Activated naive CD4-positive, alpha-beta T cell treated with anti-CD3 and anti-CD28 coated beads, Interleukin-2, amount 50 U/mL, for 24 hours (primary cell): ENCODE results near the gene PFKP.
"Not testable (repeated sequence)": the region's sequence is repeated elsewhere in the genome, so short reads cannot be mapped to it uniquely, and the experiment has no call there.

ENCODE experiments used
- H3K27ac Mint-ChIP-seq: one replicate; pipeline ENCODE4 v1.8.0; 2021; ENCODE audit warnings: mild to moderate bottlenecking, mixed read lengths
- H3K27me3 Mint-ChIP-seq: one replicate; pipeline ENCODE4 v1.8.0; 2021; ENCODE audit warnings: mixed read lengths
- H3K36me3 Mint-ChIP-seq: one replicate; pipeline ENCODE4 v1.8.0; 2021; ENCODE audit warnings: mixed read lengths
- H3K4me1 Mint-ChIP-seq: one replicate; pipeline ENCODE4 v1.8.0; 2021; ENCODE audit warnings: mixed read lengths
- H3K4me3 Mint-ChIP-seq: one replicate; pipeline ENCODE4 v1.8.0; 2021; ENCODE audit warnings: mild to moderate bottlenecking, mixed read lengths
- H3K9me3 Mint-ChIP-seq: one replicate; pipeline ENCODE4 v1.8.0; 2021; ENCODE audit warnings: mixed read lengths

The PFKP gene

GRCh38 chr10:3151889-3152565 is 84.7 kb downstream of the PFKP start:
- H3K36me3 Mint-ChIP-seq: peaks cover 32% of the 10 kb centered on the region
- H3K27me3 Mint-ChIP-seq: no peaks in the 10 kb centered on the region
- no peak overlapping the region for H3K27ac Mint-ChIP-seq
- no peaks in the 10 kb centered on the region for H3K4me1 Mint-ChIP-seq
- no peak overlapping the region for H3K4me3 Mint-ChIP-seq
- no peaks in the 10 kb centered on the region for H3K9me3 Mint-ChIP-seq

- Mint-ChIP-seq H3K4me3 (no peak overlapping the region), H3K27me3 (no peaks in the 10 kb centered on the region), H3K9me3 (no peaks in the 10 kb centered on the region), H3K27ac (peak overlapping the region; percentile 30), H3K36me3 (peaks cover 32% of the 10 kb centered on the region), H3K4me1 (no peaks in the 10 kb centered on the region)
These were observed 85.2 kb downstream of the PFKP start for GRCh38 chr10:3152566-3152935.

- H3K4me3 Mint-ChIP-seq: no peak overlapping the region
- no peaks in the 10 kb centered on the region for H3K4me1 Mint-ChIP-seq
- H3K27me3 Mint-ChIP-seq: no peaks in the 10 kb centered on the region
- peak overlapping the region; percentile 0 for H3K27ac Mint-ChIP-seq
- no peaks in the 10 kb centered on the region for H3K9me3 Mint-ChIP-seq
- peaks cover 33% of the 10 kb centered on the region for H3K36me3 Mint-ChIP-seq
These were observed 87.3 kb downstream of the PFKP start for GRCh38 chr10:3154666-3155065.

GRCh38 chr10:3159152-3159551 is 91.8 kb downstream of the PFKP start:
- no peaks in the 10 kb centered on the region for H3K4me1 Mint-ChIP-seq
- no peak overlapping the region for H3K27ac Mint-ChIP-seq
- no peaks in the 10 kb centered on the region for H3K9me3 Mint-ChIP-seq
- no peak overlapping the region for H3K4me3 Mint-ChIP-seq
- peaks cover 37% of the 10 kb centered on the region for H3K36me3 Mint-ChIP-seq
- no peaks in the 10 kb centered on the region for H3K27me3 Mint-ChIP-seq

GRCh38 chr10:3162533-3162932 is 95.2 kb downstream of the PFKP start:
- Mint-ChIP-seq H3K36me3 (peaks cover 31% of the 10 kb centered on the region), H3K4me1 (no peaks in the 10 kb centered on the region), H3K9me3 (no peaks in the 10 kb centered on the region), H3K27me3 (no peaks in the 10 kb centered on the region), H3K27ac (no peak overlapping the region), H3K4me3 (no peak overlapping the region)

GRCh38 chr10:3163879-3164278 is 96.5 kb downstream of the PFKP start:
- no peak overlapping the region for H3K27ac Mint-ChIP-seq
- no peak overlapping the region for H3K4me3 Mint-ChIP-seq
- peaks cover 31% of the 10 kb centered on the region for H3K36me3 Mint-ChIP-seq
- no peaks in the 10 kb centered on the region for H3K9me3 Mint-ChIP-seq
- H3K4me1 Mint-ChIP-seq: no peaks in the 10 kb centered on the region
- no peaks in the 10 kb centered on the region for H3K27me3 Mint-ChIP-seq

GRCh38 chr10:3165196-3165595 is 97.8 kb downstream of the PFKP start:
- Mint-ChIP-seq H3K36me3 (peaks cover 27% of the 10 kb centered on the region), H3K4me3 (no peak overlapping the region), H3K4me1 (peaks cover 5% of the 10 kb centered on the region), H3K27ac (no peak overlapping the region), H3K27me3 (no peaks in the 10 kb centered on the region), H3K9me3 (no peaks in the 10 kb centered on the region)

GRCh38 chr10:3166496-3167290 is 99.3 kb downstream of the PFKP start:
- no peak overlapping the region for H3K27ac Mint-ChIP-seq
- H3K36me3 Mint-ChIP-seq: peaks cover 26% of the 10 kb centered on the region
- H3K27me3 Mint-ChIP-seq: no peaks in the 10 kb centered on the region
- peaks cover 17% of the 10 kb centered on the region for H3K4me1 Mint-ChIP-seq
- H3K9me3 Mint-ChIP-seq: no peaks in the 10 kb centered on the region
- no peak overlapping the region for H3K4me3 Mint-ChIP-seq

- Mint-ChIP-seq H3K27me3 (no peaks in the 10 kb centered on the region), H3K4me3 (no peak overlapping the region), H3K9me3 (no peaks in the 10 kb centered on the region), H3K36me3 (peaks cover 21% of the 10 kb centered on the region), H3K4me1 (peaks cover 22% of the 10 kb centered on the region), H3K27ac (no peak overlapping the region)
These were observed 100.4 kb downstream of the PFKP start for GRCh38 chr10:3167611-3168330.

GRCh38 chr10:3169271-3169670 is 101.9 kb downstream of the PFKP start:
- Mint-ChIP-seq H3K36me3 (peaks cover 17% of the 10 kb centered on the region), H3K4me3 (peak overlapping the region; percentile 16), H3K27ac (peak overlapping the region; percentile 47), H3K4me1 (peaks cover 26% of the 10 kb centered on the region), H3K9me3 (no peaks in the 10 kb centered on the region), H3K27me3 (no peaks in the 10 kb centered on the region)

GRCh38 chr10:3169673-3170072 is 102.3 kb downstream of the PFKP start:
- H3K9me3 Mint-ChIP-seq: no peaks in the 10 kb centered on the region
- no peak overlapping the region for H3K4me3 Mint-ChIP-seq
- no peak overlapping the region for H3K27ac Mint-ChIP-seq
- H3K27me3 Mint-ChIP-seq: no peaks in the 10 kb centered on the region
- peaks cover 26% of the 10 kb centered on the region for H3K4me1 Mint-ChIP-seq
- peaks cover 17% of the 10 kb centered on the region for H3K36me3 Mint-ChIP-seq

- H3K9me3 Mint-ChIP-seq: not testable (repeated sequence)
These were observed 104.1 kb downstream of the PFKP start for GRCh38 chr10:3171488-3171887.

GRCh38 chr10:3172081-3172445 is 104.7 kb downstream of the PFKP start:
- peaks cover 9% of the 10 kb centered on the region for H3K36me3 Mint-ChIP-seq
- H3K27ac Mint-ChIP-seq: peak overlapping the region; percentile 93
- no peaks in the 10 kb centered on the region for H3K27me3 Mint-ChIP-seq
- H3K4me1 Mint-ChIP-seq: peaks cover 26% of the 10 kb centered on the region
- peak overlapping the region; percentile 93 for H3K4me3 Mint-ChIP-seq
- H3K9me3 Mint-ChIP-seq: no peaks in the 10 kb centered on the region

More at GRCh38 chr10:3171488-3171887, 104.1 kb downstream of the PFKP start:
- not testable (repeated sequence) for H3K27me3 Mint-ChIP-seq
- Mint-ChIP-seq H3K36me3 (peaks cover 10% of the 10 kb centered on the region), H3K4me1 (peaks cover 26% of the 10 kb centered on the region), H3K4me3 (peak overlapping the region; percentile 93), H3K27ac (peak overlapping the region; percentile 93)

GRCh38 chr10:3172446-3173170 is 105.3 kb downstream of the PFKP start, which contains the start of gene PITRM1:
PITRM1 (minus strand) TSS chr10:3172782; CDS start chr10:3172772, 10 bp downstream.
- Mint-ChIP-seq H3K9me3 (no peaks in the 10 kb centered on the region), H3K27ac (peak within 1 kb of the TSS; percentile 93), H3K4me1 (peaks cover 26% of the 10 kb centered on the region), H3K4me3 (peak within 1 kb of the TSS; percentile 93), H3K27me3 (no peaks in the 10 kb centered on the region), H3K36me3 (peaks cover 8% of the 10 kb centered on the region)

GRCh38 chr10:3173171-3173878 is 106.0 kb downstream of the PFKP start:
- Mint-ChIP-seq H3K9me3 (no peaks in the 10 kb centered on the region), H3K36me3 (peaks cover 7% of the 10 kb centered on the region), H3K4me3 (peak overlapping the region; percentile 78), H3K4me1 (peaks cover 26% of the 10 kb centered on the region), H3K27ac (peak overlapping the region; percentile 63), H3K27me3 (no peaks in the 10 kb centered on the region)
